Measurements from ENCODE around the gene SCAF11.
A peak's percentile ranks its signal among the peaks of the same experiment; 100 is the strongest.
"Not testable (repeated sequence)": the region's sequence is repeated elsewhere in the genome, so short reads cannot be mapped to it uniquely, and the experiment has no call there.

SCAF11 gene

GRCh38 chr12:45990468-45991283 lies at the start of gene SCAF11:
SCAF11 (minus strand) TSS chr12:45990574; CDS start chr12:45964167, 26,407 bp downstream.
- DNase-seq, result peak; percentile 100

GRCh38 chr12:46037066-46037465 lies 46.7 kb upstream of the SCAF11 start:
- not testable (repeated sequence) for DNase-seq

- no peak for DNase-seq
Observed at GRCh38 chr12:46027172-46027571, 36.8 kb upstream of the SCAF11 start.

GRCh38 chr12:46024099-46024498 lies 33.7 kb upstream of the SCAF11 start:
- DNase-seq, result no peak

- no peak for DNase-seq
Observed at GRCh38 chr12:46020768-46021167, 30.4 kb upstream of the SCAF11 start.

GRCh38 chr12:46018712-46019111 lies 28.3 kb upstream of the SCAF11 start:
- not testable (repeated sequence) for DNase-seq

GRCh38 chr12:46017866-46018375 lies 27.5 kb upstream of the SCAF11 start:
- not testable (repeated sequence) for DNase-seq

- no peak for DNase-seq
Observed at GRCh38 chr12:46005823-46006222, 15.4 kb upstream of the SCAF11 start.

GRCh38 chr12:46005151-46005797 lies 14.9 kb upstream of the SCAF11 start:
- DNase-seq, result no peak

- DNase-seq, result no peak
Observed at GRCh38 chr12:46004715-46005114, 14.3 kb upstream of the SCAF11 start.

GRCh38 chr12:46000076-46000475 lies 9.7 kb upstream of the SCAF11 start:
- DNase-seq, result not testable (repeated sequence)

- DNase-seq, result no peak
Observed at GRCh38 chr12:45994736-45995135, 4.4 kb upstream of the SCAF11 start.

GRCh38 chr12:45991284-45992249 lies 1.2 kb upstream of the SCAF11 start:
- peak; percentile 87 for DNase-seq

GRCh38 chr12:45989721-45990467 lies 480 bp downstream of the SCAF11 start:
- peak; percentile 83 for DNase-seq

GRCh38 chr12:45989287-45989686 lies 1.1 kb downstream of the SCAF11 start:
- DNase-seq, result no peak

GRCh38 chr12:45988264-45988663 lies 2.1 kb downstream of the SCAF11 start:
- DNase-seq, result no peak

- no peak for DNase-seq
Observed at GRCh38 chr12:45987340-45987727, 3.0 kb downstream of the SCAF11 start.

GRCh38 chr12:45986641-45987339 lies 3.6 kb downstream of the SCAF11 start:
- DNase-seq, result no peak

GRCh38 chr12:45981075-45981837 lies 9.1 kb downstream of the SCAF11 start:
- DNase-seq, result no peak

- no peak for DNase-seq
Observed at GRCh38 chr12:45980540-45980939, 9.8 kb downstream of the SCAF11 start.

- DNase-seq, result no peak
Observed at GRCh38 chr12:45978108-45978507, 12.3 kb downstream of the SCAF11 start.

All from right hindlimb (tissue), 1 donor.